ENCODE data around the gene GPRC5A.

DNA sequence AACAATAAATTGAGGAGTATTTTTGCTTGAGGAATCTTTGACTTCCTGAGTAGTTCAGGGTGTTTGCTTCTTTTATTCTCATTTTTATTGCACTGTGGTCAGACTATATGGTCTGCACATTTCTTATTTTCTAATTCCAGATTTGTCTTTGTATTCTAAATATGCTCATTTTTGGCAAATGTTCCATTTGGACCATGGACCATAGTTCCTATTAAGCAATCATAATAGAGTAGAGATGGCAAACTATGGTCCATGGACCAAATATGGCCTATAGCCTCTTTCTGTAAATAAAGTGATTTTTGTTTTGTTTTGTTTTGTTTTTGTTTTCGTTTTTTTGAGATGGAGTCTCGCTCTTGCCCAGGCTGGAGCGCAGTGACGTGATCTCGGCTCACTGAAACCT lies 2.1 kb downstream of the GPRC5A start:
- TF ChIP-seq, protein P1, sequence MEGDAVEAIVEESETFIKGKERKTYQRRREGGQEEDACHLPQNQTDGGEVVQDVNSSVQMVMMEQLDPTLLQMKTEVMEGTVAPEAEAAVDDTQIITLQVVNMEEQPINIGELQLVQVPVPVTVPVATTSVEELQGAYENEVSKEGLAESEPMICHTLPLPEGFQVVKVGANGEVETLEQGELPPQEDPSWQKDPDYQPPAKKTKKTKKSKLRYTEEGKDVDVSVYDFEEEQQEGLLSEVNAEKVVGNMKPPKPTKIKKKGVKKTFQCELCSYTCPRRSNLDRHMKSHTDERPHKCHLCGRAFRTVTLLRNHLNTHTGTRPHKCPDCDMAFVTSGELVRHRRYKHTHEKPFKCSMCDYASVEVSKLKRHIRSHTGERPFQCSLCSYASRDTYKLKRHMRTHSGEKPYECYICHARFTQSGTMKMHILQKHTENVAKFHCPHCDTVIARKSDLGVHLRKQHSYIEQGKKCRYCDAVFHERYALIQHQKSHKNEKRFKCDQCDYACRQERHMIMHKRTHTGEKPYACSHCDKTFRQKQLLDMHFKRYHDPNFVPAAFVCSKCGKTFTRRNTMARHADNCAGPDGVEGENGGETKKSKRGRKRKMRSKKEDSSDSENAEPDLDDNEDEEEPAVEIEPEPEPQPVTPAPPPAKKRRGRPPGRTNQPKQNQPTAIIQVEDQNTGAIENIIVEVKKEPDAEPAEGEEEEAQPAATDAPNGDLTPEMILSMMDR (IDR thresholded peaks at IDR 0.05), result no peak
- no peak for TF ChIP-seq POLR2AphosphoS5 (IDR thresholded peaks at IDR 0.05)
- no peak for TF ChIP-seq EP300 (IDR thresholded peaks at IDR 0.05)

All from upper lobe of left lung (tissue), 4 donors.